SK-N-MC (cell line): Measurements from ENCODE around the gene SH3GL3.

Experiments
- DNase-seq: peaks from one replicate; pipeline ENCODE4 v3.0.0-alpha.2; 2011; ENCODE audit warnings: low read depth, low spot score
- H3K27ac ChIP-seq: fragments of 200-600 bp; sonication (generic); 2 replicates; pipeline ENCODE4 v1.5.1; 2016; ENCODE audit warnings: mixed run types
- H3K36me3 ChIP-seq: fragments of 200-600 bp; sonication (generic); 2 replicates; pipeline ENCODE4 v1.6.1; 2017; ENCODE audit warnings: antibody characterized with exemption, low read length, mixed read lengths; ENCODE audit not compliant: insufficient read depth
- H3K4me3 ChIP-seq: fragments of 200-600 bp; sonication (generic); 2 replicates; pipeline ENCODE4 v1.5.1; 2016
- H3K9ac ChIP-seq: fragments of 200-600 bp; sonication (generic); 2 replicates; pipeline ENCODE4 v1.8.0; 2017; ENCODE audit warnings: mixed run types, mixed read lengths; ENCODE audit not compliant: insufficient read length
- H3K9me3 ChIP-seq: fragments of 200-600 bp; sonication (generic); 2 replicates; pipeline ENCODE4 v1.6.1; 2017; ENCODE audit warnings: low read depth, mild to moderate bottlenecking, antibody characterized with exemption, low read length, moderate library complexity, mixed read lengths
- EZH2 ChIP-seq: fragments of 200-600 bp; sonication (generic); IDR thresholded peaks from one replicate; pipeline ENCODE4 v1.6.1; 2017; ENCODE audit warnings: antibody characterized with exemption
- FOXP2 ChIP-seq: optimal IDR thresholded peaks from 2 replicates; pipeline ENCODE3; 2011; ENCODE audit warnings: mild to moderate bottlenecking, moderate library complexity; ENCODE audit not compliant: insufficient read depth; ENCODE audit errors: extremely low read length, control extremely low read depth
- POLR2AphosphoS5 ChIP-seq: IDR thresholded peaks from 2 replicates; pipeline ENCODE4 v1.6.1; 2012; ENCODE audit warnings: mild to moderate bottlenecking, low read depth, low read length, borderline replicate concordance

Gene SH3GL3

GRCh38 chr15:83567318-83567717, 120.2 kb downstream of the SH3GL3 start:
- H3K27ac ChIP-seq: no peak overlapping the region
- no peak overlapping the region for H3K9ac ChIP-seq
- DNase-seq: no peak
- TF ChIP-seq POLR2AphosphoS5: no peak
- TF ChIP-seq EZH2: no peak
- no peak for TF ChIP-seq FOXP2
- no peaks in the 10 kb centered on the region for H3K9me3 ChIP-seq
- peaks cover 17% of the 10 kb centered on the region for H3K36me3 ChIP-seq
- H3K4me3 ChIP-seq: no peak overlapping the region

DNA sequence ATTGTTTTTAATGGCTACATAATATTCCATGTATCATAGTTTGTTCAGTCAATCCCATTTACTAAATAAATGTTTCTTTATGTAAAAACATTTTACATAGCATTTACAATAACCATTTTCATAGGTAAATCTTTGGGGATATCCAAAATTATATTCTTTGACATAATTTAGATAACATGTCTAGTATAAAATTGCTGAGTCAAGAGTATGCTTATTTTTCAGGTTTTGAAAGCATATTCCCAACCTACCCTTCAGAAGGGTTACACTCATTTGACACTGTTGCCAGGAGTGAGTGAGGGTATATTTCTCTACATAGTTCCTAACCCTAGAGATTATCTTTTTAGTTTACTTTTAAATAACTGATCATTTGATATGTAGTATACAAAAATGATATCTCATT, 122.2 kb downstream of the SH3GL3 start:
- Histone ChIP-seq H3K4me3 (no peak overlapping the region), H3K9me3 (no peaks in the 10 kb centered on the region), H3K27ac (no peak overlapping the region), H3K9ac (no peak overlapping the region), H3K36me3 (peaks cover 17% of the 10 kb centered on the region)
- TF ChIP-seq POLR2AphosphoS5 (no peak), EZH2 (no peak), FOXP2 (no peak)
- DNase-seq: no peak

DNA sequence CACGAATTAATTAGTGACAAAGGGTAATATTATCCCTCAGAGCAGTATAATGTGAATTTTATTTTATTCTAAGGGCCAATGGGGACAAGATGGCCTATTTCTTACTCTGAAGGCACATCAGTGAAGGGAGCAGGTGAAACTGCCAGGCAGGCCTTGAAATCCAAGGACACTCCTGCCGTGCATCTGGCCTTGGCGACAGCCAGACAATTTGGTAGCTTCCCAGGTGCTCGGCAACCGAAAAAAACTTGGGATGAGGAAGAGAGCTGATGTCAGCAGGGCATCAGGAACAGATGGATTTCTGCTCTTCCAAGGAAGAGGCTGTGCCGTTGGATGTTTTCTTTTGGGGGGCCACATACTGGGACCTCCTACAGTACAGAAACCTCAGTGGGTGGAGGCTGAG, 123.6 kb downstream of the SH3GL3 start:
- Histone ChIP-seq H3K9me3 (no peaks in the 10 kb centered on the region), H3K9ac (no peak overlapping the region), H3K4me3 (no peak overlapping the region), H3K36me3 (peaks cover 17% of the 10 kb centered on the region), H3K27ac (no peak overlapping the region)
- no peak for TF ChIP-seq FOXP2
- TF ChIP-seq EZH2: no peak
- TF ChIP-seq POLR2AphosphoS5: no peak
- DNase-seq: no peak

- TF ChIP-seq EZH2 (no peak), FOXP2 (no peak), POLR2AphosphoS5 (no peak)
- no peak for DNase-seq
- H3K27ac ChIP-seq: no peak overlapping the region
These were observed 124.9 kb downstream of the SH3GL3 start for GRCh38 chr15:83571820-83572707.

GRCh38 chr15:83574345-83574744, 127.2 kb downstream of the SH3GL3 start:
- H3K36me3 ChIP-seq: peaks cover 5% of the 10 kb centered on the region
- no peak for DNase-seq
- no peaks in the 10 kb centered on the region for H3K9me3 ChIP-seq
- no peak overlapping the region for H3K4me3 ChIP-seq
- H3K9ac ChIP-seq: no peak overlapping the region
- no peak overlapping the region for H3K27ac ChIP-seq
- no peak for TF ChIP-seq POLR2AphosphoS5
- TF ChIP-seq FOXP2: no peak
- no peak for TF ChIP-seq EZH2

More at GRCh38 chr15:83571820-83572707, 124.9 kb downstream of the SH3GL3 start:
- Histone ChIP-seq H3K36me3 (peaks cover 17% of the 10 kb centered on the region), H3K4me3 (no peak overlapping the region), H3K9ac (no peak overlapping the region), H3K9me3 (no peaks in the 10 kb centered on the region)

DNA sequence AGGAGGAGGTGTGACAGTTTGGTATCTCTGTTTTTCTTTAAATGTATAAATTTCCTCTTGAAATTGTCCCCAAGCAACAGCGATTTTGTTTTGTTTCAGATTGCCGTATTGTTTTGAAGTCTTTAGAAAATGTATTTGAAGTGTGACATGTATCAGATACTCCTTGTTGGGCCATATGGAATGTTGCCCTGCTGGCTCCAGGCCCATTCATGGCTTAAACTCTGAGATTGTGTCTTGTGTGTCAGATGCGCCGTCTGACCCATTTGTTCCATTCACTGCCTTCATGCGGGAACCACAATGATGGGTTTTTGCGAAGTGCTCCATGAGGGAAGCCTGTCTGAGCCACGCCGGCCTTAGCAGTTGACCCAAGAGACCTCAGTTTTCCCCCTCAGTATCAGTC, 131.6 kb downstream of the SH3GL3 start:
- TF ChIP-seq POLR2AphosphoS5 (no peak), EZH2 (no peak), FOXP2 (no peak)
- H3K9me3 ChIP-seq: no peaks in the 10 kb centered on the region

GRCh38 chr15:83581381-83581780, 134.2 kb downstream of the SH3GL3 start:
- H3K9ac ChIP-seq: no peak overlapping the region
- no peak for TF ChIP-seq EZH2
- TF ChIP-seq FOXP2: no peak
- TF ChIP-seq POLR2AphosphoS5: no peak
- no peak overlapping the region for H3K27ac ChIP-seq
- H3K36me3 ChIP-seq: no peaks in the 10 kb centered on the region; the same call in 1 of the 2 replicates
- no peak overlapping the region for H3K4me3 ChIP-seq
- DNase-seq: no peak
- H3K9me3 ChIP-seq: no peaks in the 10 kb centered on the region

More for the DNA sequence above, 131.6 kb downstream of the SH3GL3 start:
- DNase-seq: no peak
- Histone ChIP-seq H3K9ac (no peak overlapping the region), H3K36me3 (no peaks in the 10 kb centered on the region; the same call in 1 of the 2 replicates), H3K27ac (no peak overlapping the region), H3K4me3 (no peak overlapping the region)

GRCh38 chr15:83582381-83582780, 135.2 kb downstream of the SH3GL3 start:
- Histone ChIP-seq H3K9me3 (no peaks in the 10 kb centered on the region), H3K9ac (no peak overlapping the region), H3K4me3 (no peak overlapping the region), H3K27ac (no peak overlapping the region), H3K36me3 (no peaks in the 10 kb centered on the region; the same call in 1 of the 2 replicates)
- TF ChIP-seq POLR2AphosphoS5: no peak
- no peak for TF ChIP-seq EZH2
- no peak for TF ChIP-seq FOXP2
- no peak for DNase-seq
